COLO668 (cell line): ENCODE measurements around the gene GIPR.
A peak's percentile ranks its signal among the peaks of the same experiment; 100 is the strongest.
"Not testable (repeated sequence)": the region's sequence is repeated elsewhere in the genome, so short reads cannot be mapped to it uniquely, and the experiment has no call there.

Experiments used
- DNase-seq: peaks from one replicate; lab custom pipeline; 2025; ENCODE audit not compliant: unreplicated experiment; lab: John Stamatoyannopoulos, UW

The GIPR gene

GRCh38 chr19:45667620-45668341 lies at the start of gene GIPR:
Gene GIPR, plus strand, starts transcription at chr19:45668221. Its CDS starts 1,300 bp downstream, at chr19:45669521.
- DNase-seq: peak; percentile 75

GRCh38 chr19:45621389-45621788 lies 46.6 kb upstream of the GIPR start:
- no peak for DNase-seq

GRCh38 chr19:45621976-45622503 lies 46.0 kb upstream of the GIPR start:
- no peak for DNase-seq

- DNase-seq: no peak
These were observed 44.0 kb upstream of the GIPR start for GRCh38 chr19:45623984-45624383.

- not testable (repeated sequence) for DNase-seq
These were observed 39.8 kb upstream of the GIPR start for GRCh38 chr19:45628219-45628618.

GRCh38 chr19:45629704-45630103 lies 38.3 kb upstream of the GIPR start:
- DNase-seq: no peak

- DNase-seq: no peak
These were observed 37.6 kb upstream of the GIPR start for GRCh38 chr19:45630463-45630862.

GRCh38 chr19:45632468-45633196 lies 35.4 kb upstream of the GIPR start:
- DNase-seq: peak; percentile 62

- DNase-seq: no peak
These were observed 31.7 kb upstream of the GIPR start for GRCh38 chr19:45636275-45636674.

- no peak for DNase-seq
These were observed 31.1 kb upstream of the GIPR start for GRCh38 chr19:45636902-45637301.

GRCh38 chr19:45637890-45638667 lies 29.9 kb upstream of the GIPR start:
- DNase-seq: no peak

- DNase-seq: peak; percentile 49
These were observed 28.9 kb upstream of the GIPR start, which contains the start of gene EML2 for GRCh38 chr19:45638930-45639729. Gene EML2, minus strand, starts transcription at chr19:45639397. Its CDS starts 21 bp downstream, at chr19:45639376.

GRCh38 chr19:45640849-45641273 lies 27.2 kb upstream of the GIPR start:
- DNase-seq: no peak

GRCh38 chr19:45641274-45642105 lies 26.5 kb upstream of the GIPR start:
- DNase-seq: peak; percentile 87

GRCh38 chr19:45643024-45643926 lies 24.7 kb upstream of the GIPR start:
- peak; percentile 79 for DNase-seq

- no peak for DNase-seq
These were observed 23.9 kb upstream of the GIPR start for GRCh38 chr19:45643927-45644771.

- no peak for DNase-seq
These were observed 22.9 kb upstream of the GIPR start for GRCh38 chr19:45645068-45645630.
